NK-92 (cell line): ENCODE data around the gene DTX3.
"Not testable (repeated sequence)": the region's sequence is repeated elsewhere in the genome, so short reads cannot be mapped to it uniquely, and the experiment has no call there.

ENCODE experiments used
- DNase-seq: peaks from one replicate; lab custom pipeline; 2025; ENCODE audit not compliant: unreplicated experiment; lab: John Stamatoyannopoulos, UW

The DTX3 gene

GRCh38 chr12:57606821-57607220 is 2.2 kb downstream of the DTX3 start:
- DNase-seq, result no peak

GRCh38 chr12:57607958-57608663 is 3.5 kb downstream of the DTX3 start:
- DNase-seq, result no peak

GRCh38 chr12:57609101-57609780 is 4.6 kb downstream of the DTX3 start:
- no peak for DNase-seq

GRCh38 chr12:57609781-57610553 is 5.3 kb downstream of the DTX3 start:
- no peak for DNase-seq

GRCh38 chr12:57610554-57611107 is 6.0 kb downstream of the DTX3 start:
- no peak for DNase-seq

- no peak for DNase-seq
These were observed 6.6 kb downstream of the DTX3 start, which contains the start of gene ARHGEF25 for GRCh38 chr12:57611108-57611826. TSS of gene ARHGEF25 (plus strand) at chr12:57611435. CDS start at chr12:57611895, 460 bp downstream.

GRCh38 chr12:57611827-57612710 is 7.4 kb downstream of the DTX3 start:
- DNase-seq, result no peak

- no peak for DNase-seq
These were observed 8.2 kb downstream of the DTX3 start for GRCh38 chr12:57612711-57613426.

- DNase-seq, result no peak
These were observed 8.9 kb downstream of the DTX3 start for GRCh38 chr12:57613427-57614109.

- no peak for DNase-seq
These were observed 9.7 kb downstream of the DTX3 start for GRCh38 chr12:57614178-57614947.

- no peak for DNase-seq
These were observed 10.4 kb downstream of the DTX3 start for GRCh38 chr12:57614948-57615500.

- DNase-seq, result no peak
These were observed 11.0 kb downstream of the DTX3 start for GRCh38 chr12:57615637-57616036.

GRCh38 chr12:57616383-57617101 is 11.9 kb downstream of the DTX3 start:
- DNase-seq, result no peak

GRCh38 chr12:57617942-57618341 is 13.3 kb downstream of the DTX3 start:
- DNase-seq, result no peak

- not testable (repeated sequence) for DNase-seq
These were observed 13.8 kb downstream of the DTX3 start for GRCh38 chr12:57618431-57618830.

GRCh38 chr12:57618966-57619433 is 14.4 kb downstream of the DTX3 start:
- no peak for DNase-seq
